HepG2 (cell line): Measurements from ENCODE around the gene CDK7. TPM values are rescaled to one million over a fixed set of nuclear protein-coding genes. Genes with fewer than 3 reads are reported as not detected.

Experiments
- ADNP ChIP-seq: sonication (generic); formaldehyde crosslinking; IDR thresholded peaks from 2 replicates; pipeline ENCODE4 v1.4.0; 2020; ENCODE audit warnings: missing genetic modification reagents
- DPF2 ChIP-seq: sonication (generic); formaldehyde crosslinking; IDR thresholded peaks from 2 replicates; pipeline ENCODE4 v1.4.0; 2020; ENCODE audit warnings: mild to moderate bottlenecking, low read depth, missing genetic modification reagents, borderline replicate concordance
- GPN1 ChIP-seq: sonication (generic); formaldehyde crosslinking; IDR thresholded peaks from 2 replicates; pipeline ENCODE4 v1.5.1; 2020; ENCODE audit warnings: missing genetic modification reagents, borderline replicate concordance
- HNRNPH1 ChIP-seq: fragments of 200-400 bp; formaldehyde crosslinking; optimal IDR thresholded peaks from 2 replicates; pipeline ENCODE3; 2017; ENCODE audit warnings: mild to moderate bottlenecking, low read depth, low read length
- KLF11 ChIP-seq: IDR thresholded peaks from 2 replicates; pipeline ENCODE4 v1.6.1; 2016; ENCODE audit warnings: missing compliant biosample characterization
- MED8 ChIP-seq: sonication (generic); formaldehyde crosslinking; IDR thresholded peaks from 2 replicates; pipeline ENCODE4 v1.8.1; 2023; ENCODE audit warnings: mild to moderate bottlenecking, missing genetic modification reagents; ENCODE audit not compliant: insufficient replicate concordance
- PLRG1 ChIP-seq: fragments of 450-650 bp; conservative IDR thresholded peaks from 2 replicates; pipeline ENCODE4 v1.6.1; 2016
- PPARG ChIP-seq: conservative IDR thresholded peaks from 2 replicates; pipeline ENCODE4 v1.6.1; 2016; ENCODE audit warnings: missing biosample characterization, missing genetic modification reagents
- RAD51 ChIP-seq: fragments of 450-650 bp; IDR thresholded peaks from 2 replicates; pipeline ENCODE4 v1.6.1; 2016; ENCODE audit warnings: borderline replicate concordance
- SIX1 ChIP-seq: sonication (generic); formaldehyde crosslinking; IDR thresholded peaks from 2 replicates; pipeline ENCODE4 v1.4.0; 2020; ENCODE audit warnings: missing genetic modification reagents, borderline replicate concordance
- SKI ChIP-seq: fragments of 450-650 bp; IDR thresholded peaks from one replicate; pipeline ENCODE4 v1.6.1; 2018; ENCODE audit warnings: mild to moderate bottlenecking; ENCODE audit not compliant: partially characterized antibody
- STAT5B ChIP-seq: sonication (generic); formaldehyde crosslinking; IDR thresholded peaks from 2 replicates; pipeline ENCODE4 v1.4.0; 2020; ENCODE audit warnings: missing genetic modification reagents
- THAP11 ChIP-seq: IDR thresholded peaks from 2 replicates; pipeline ENCODE4 v1.6.1; 2016; ENCODE audit warnings: missing biosample characterization, missing genetic modification reagents
- ZNF354B ChIP-seq: sonication (generic); formaldehyde crosslinking; IDR thresholded peaks from 2 replicates; pipeline ENCODE4 v1.8.0; 2022; ENCODE audit warnings: mild to moderate bottlenecking, missing genetic modification reagents
- ZNF451 ChIP-seq: sonication (generic); formaldehyde crosslinking; IDR thresholded peaks from 2 replicates; pipeline ENCODE4 v1.5.0; 2020; ENCODE audit warnings: mild to moderate bottlenecking, missing genetic modification reagents
- ZNF577 ChIP-seq: sonication (generic); formaldehyde crosslinking; IDR thresholded peaks from 2 replicates; pipeline ENCODE4 v1.4.0; 2020; ENCODE audit warnings: mild to moderate bottlenecking, low read depth, missing genetic modification reagents, borderline replicate concordance
- ZSCAN29 ChIP-seq: sonication (generic); formaldehyde crosslinking; conservative IDR thresholded peaks from 2 replicates; pipeline ENCODE4 v1.4.0; 2020; ENCODE audit warnings: mild to moderate bottlenecking, missing genetic modification reagents
- polyA plus RNA-seq, 8 experiments: library from polyadenylated mRNA; depleted of rRNA in 3 of 8; stranded (reverse) in 7 of 8; unstranded in 1 of 8; fragments of >200 nt; fragmentation: Illumina TruSeq in 4 of 8; extraction: Trizol in 4 of 8; gene quantifications; 2 replicates each; pipeline versions ENCODE4 v1.2.1 to v1.2.3, GENCODE V29; 2011 to 2016; ENCODE audit warnings: low read depth in 4 of 8, missing spikeins in 1 of 8, mixed read lengths in 1 of 8; ENCODE audit not compliant: insufficient read depth in 1 of 8
- total RNA-seq, 5 experiments: library from RNA; depleted of rRNA; stranded (reverse); fragments of >200 nt; fragmentation: Illumina TruSeq; extraction: Trizol; gene quantifications; 2 replicates each; pipeline ENCODE4 v1.2.3, GENCODE V29; 2016; ENCODE audit warnings: low read depth in 1 of 5
- TF ChIP-seq, protein P1 (sequence below): sonication (generic); formaldehyde crosslinking; IDR thresholded peaks from 2 replicates; pipeline ENCODE4 v1.4.0; 2020; ENCODE audit warnings: mild to moderate bottlenecking, low read depth, missing genetic modification reagents
- TF ChIP-seq, protein P2 (sequence below): sonication (generic); formaldehyde crosslinking; IDR thresholded peaks from 2 replicates; pipeline ENCODE4 v1.8.0; 2022; ENCODE audit warnings: mild to moderate bottlenecking, missing genetic modification reagents, borderline replicate concordance
- TF ChIP-seq, protein P3 (sequence below): sonication (generic); formaldehyde crosslinking; IDR thresholded peaks from 2 replicates; pipeline ENCODE4 v1.5.0; 2020; ENCODE audit warnings: missing genetic modification reagents
- TF ChIP-seq, protein P4 (sequence below): IDR thresholded peaks from 2 replicates; pipeline ENCODE4 v1.6.1; 2012; ENCODE audit warnings: low read length, improper control_type of control experiment
- TF ChIP-seq, protein P5 (sequence below): sonication (generic); formaldehyde crosslinking; IDR thresholded peaks from 2 replicates; pipeline ENCODE4 v1.4.0; 2020; ENCODE audit warnings: missing genetic modification reagents

The CDK7 gene
- total and polyA plus RNA-seq, 2 of the 13 experiments (the other 11 are each of a cell fraction or from before 2014, with no cell fraction given): 41.2 to 54.9 TPM

DNA sequence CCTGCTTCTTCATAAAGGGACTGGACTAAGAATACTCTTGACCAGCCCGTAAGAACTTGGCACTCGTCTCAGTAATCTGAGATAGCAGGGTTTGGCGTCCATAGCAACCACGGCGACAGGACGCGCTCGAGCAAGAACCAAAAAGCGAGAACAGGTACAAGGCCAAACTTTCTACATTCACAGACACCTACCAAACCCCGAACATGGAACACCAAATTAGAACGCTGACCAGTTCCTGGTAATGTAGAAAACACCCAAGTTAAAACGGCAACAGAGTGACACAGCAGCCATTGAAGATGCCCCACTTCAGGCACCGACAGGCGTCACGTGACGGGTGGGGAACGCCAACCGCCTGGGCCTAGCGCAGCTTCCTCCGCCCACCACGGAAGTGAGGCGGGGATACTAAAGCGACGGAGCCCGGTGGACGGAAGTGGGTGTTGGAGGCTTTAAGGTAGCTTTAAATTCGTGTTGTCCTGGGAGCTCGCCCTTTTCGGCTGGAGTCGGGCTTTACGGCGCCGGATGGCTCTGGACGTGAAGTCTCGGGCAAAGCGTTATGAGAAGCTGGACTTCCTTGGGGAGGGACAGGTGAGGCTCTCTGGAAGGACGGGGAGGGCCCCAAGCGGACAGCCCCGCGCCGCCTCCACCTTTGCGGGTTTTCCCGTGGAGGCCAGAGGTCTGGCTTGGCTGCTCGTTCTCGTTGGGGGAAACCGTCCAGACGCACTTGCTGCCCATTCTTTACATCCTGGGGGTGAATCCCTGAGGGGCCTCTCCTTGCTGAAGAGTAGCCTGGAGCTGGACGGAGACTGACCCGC, at the start of gene CDK7 (continued):
- TF ChIP-seq, protein P1, sequence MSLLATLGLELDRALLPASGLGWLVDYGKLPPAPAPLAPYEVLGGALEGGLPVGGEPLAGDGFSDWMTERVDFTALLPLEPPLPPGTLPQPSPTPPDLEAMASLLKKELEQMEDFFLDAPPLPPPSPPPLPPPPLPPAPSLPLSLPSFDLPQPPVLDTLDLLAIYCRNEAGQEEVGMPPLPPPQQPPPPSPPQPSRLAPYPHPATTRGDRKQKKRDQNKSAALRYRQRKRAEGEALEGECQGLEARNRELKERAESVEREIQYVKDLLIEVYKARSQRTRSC (CRISPR knock-in tag): no peak
- TF ChIP-seq DPF2: no peak
- no peak for TF ChIP-seq ADNP (CRISPR knock-in tag)
- TF ChIP-seq STAT5B: no peak
- TF ChIP-seq ZNF354B (CRISPR knock-in tag): no peak
- TF ChIP-seq GPN1: no peak
- no peak for TF ChIP-seq PLRG1
- TF ChIP-seq PPARG: 0 out of 2 replicates have a peak, but pooled peaks have one; percentile 36
- TF ChIP-seq, protein P2, sequence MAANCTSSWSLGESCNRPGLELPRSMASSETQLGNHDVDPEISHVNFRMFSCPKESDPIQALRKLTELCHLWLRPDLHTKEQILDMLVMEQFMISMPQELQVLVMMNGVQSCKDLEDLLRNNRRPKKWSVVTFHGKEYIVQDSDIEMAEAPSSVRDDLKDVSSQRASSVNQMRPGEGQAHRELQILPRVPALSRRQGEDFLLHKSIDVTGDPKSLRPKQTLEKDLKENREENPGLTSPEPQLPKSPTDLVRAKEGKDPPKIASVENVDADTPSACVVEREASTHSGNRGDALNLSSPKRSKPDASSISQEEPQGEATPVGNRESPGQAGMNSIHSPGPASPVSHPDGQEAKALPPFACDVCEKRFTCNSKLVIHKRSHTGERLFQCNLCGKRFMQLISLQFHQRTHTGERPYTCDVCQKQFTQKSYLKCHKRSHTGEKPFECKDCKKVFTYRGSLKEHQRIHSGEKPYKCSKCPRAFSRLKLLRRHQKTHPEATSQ (CRISPR knock-in tag): peak; percentile 80; the same call in 1 of the 2 replicates
- TF ChIP-seq SIX1 (CRISPR knock-in tag): peak; percentile 38; the same call in 1 of the 2 replicates
- TF ChIP-seq, protein P3, sequence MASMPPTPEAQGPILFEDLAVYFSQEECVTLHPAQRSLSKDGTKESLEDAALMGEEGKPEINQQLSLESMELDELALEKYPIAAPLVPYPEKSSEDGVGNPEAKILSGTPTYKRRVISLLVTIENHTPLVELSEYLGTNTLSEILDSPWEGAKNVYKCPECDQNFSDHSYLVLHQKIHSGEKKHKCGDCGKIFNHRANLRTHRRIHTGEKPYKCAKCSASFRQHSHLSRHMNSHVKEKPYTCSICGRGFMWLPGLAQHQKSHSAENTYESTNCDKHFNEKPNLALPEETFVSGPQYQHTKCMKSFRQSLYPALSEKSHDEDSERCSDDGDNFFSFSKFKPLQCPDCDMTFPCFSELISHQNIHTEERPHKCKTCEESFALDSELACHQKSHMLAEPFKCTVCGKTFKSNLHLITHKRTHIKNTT: no peak
- peak; percentile 96 for TF ChIP-seq RAD51
- TF ChIP-seq, protein P4, sequence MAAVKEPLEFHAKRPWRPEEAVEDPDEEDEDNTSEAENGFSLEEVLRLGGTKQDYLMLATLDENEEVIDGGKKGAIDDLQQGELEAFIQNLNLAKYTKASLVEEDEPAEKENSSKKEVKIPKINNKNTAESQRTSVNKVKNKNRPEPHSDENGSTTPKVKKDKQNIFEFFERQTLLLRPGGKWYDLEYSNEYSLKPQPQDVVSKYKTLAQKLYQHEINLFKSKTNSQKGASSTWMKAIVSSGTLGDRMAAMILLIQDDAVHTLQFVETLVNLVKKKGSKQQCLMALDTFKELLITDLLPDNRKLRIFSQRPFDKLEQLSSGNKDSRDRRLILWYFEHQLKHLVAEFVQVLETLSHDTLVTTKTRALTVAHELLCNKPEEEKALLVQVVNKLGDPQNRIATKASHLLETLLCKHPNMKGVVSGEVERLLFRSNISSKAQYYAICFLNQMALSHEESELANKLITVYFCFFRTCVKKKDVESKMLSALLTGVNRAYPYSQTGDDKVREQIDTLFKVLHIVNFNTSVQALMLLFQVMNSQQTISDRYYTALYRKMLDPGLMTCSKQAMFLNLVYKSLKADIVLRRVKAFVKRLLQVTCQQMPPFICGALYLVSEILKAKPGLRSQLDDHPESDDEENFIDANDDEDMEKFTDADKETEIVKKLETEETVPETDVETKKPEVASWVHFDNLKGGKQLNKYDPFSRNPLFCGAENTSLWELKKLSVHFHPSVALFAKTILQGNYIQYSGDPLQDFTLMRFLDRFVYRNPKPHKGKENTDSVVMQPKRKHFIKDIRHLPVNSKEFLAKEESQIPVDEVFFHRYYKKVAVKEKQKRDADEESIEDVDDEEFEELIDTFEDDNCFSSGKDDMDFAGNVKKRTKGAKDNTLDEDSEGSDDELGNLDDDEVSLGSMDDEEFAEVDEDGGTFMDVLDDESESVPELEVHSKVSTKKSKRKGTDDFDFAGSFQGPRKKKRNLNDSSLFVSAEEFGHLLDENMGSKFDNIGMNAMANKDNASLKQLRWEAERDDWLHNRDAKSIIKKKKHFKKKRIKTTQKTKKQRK: no peak
- no peak for TF ChIP-seq HNRNPH1
- peak; percentile 81 for TF ChIP-seq THAP11 (CRISPR knock-in tag)
- TF ChIP-seq ZNF451 (CRISPR knock-in tag): no peak
- TF ChIP-seq ZSCAN29 (CRISPR knock-in tag): no peak; the same call in 1 of the 2 replicates
- no peak for TF ChIP-seq KLF11 (CRISPR knock-in tag)
- no peak for TF ChIP-seq ZNF577 (CRISPR knock-in tag)
- TF ChIP-seq, protein P5, sequence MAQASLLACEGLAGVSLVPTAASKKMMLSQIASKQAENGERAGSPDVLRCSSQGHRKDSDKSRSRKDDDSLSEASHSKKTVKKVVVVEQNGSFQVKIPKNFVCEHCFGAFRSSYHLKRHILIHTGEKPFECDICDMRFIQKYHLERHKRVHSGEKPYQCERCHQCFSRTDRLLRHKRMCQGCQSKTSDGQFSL (CRISPR knock-in tag): no peak
- TF ChIP-seq SKI: peak; percentile 15
- no peak for TF ChIP-seq MED8 (CRISPR knock-in tag)
